KMS-11 (cell line): ENCODE data around the gene TPST1.

Experiments used
- H2AFZ ChIP-seq: fragments of 200-600 bp; sonication (generic); 2 replicates; pipeline ENCODE4 v1.6.1; 2016; ENCODE audit warnings: antibody characterized with exemption, mixed run types, low read depth
- H3K27ac ChIP-seq: fragments of 200-600 bp; sonication (generic); 2 replicates; pipeline ENCODE4 v1.6.1; 2016; ENCODE audit warnings: mild to moderate bottlenecking, mixed run types
- H3K27me3 ChIP-seq: fragments of 200-600 bp; sonication (generic); 2 replicates; pipeline ENCODE4 v1.6.1; 2017; ENCODE audit warnings: mild to moderate bottlenecking, low read depth, mixed run types, moderate library complexity; ENCODE audit not compliant: insufficient read depth
- H3K36me3 ChIP-seq: fragments of 200-600 bp; sonication (generic); 2 replicates; pipeline ENCODE4 v1.6.1; 2017; ENCODE audit warnings: mild to moderate bottlenecking, mixed run types; ENCODE audit not compliant: insufficient read depth
- H3K4me1 ChIP-seq: fragments of 200-600 bp; sonication (generic); 2 replicates; pipeline ENCODE4 v1.6.1; 2016; ENCODE audit warnings: mild to moderate bottlenecking, low read depth, mixed run types; ENCODE audit not compliant: poor library complexity, severe bottlenecking
- H3K4me2 ChIP-seq: fragments of 200-600 bp; sonication (generic); 2 replicates; pipeline ENCODE4 v1.7.0; 2016; ENCODE audit warnings: mild to moderate bottlenecking, mixed run types
- H3K4me3 ChIP-seq: fragments of 200-600 bp; sonication (generic); IDR thresholded peaks from 2 replicates; pipeline ENCODE4 v1.6.1; 2017; ENCODE audit warnings: low read depth, low read length, mixed read lengths; ENCODE audit not compliant: insufficient read depth
- H3K79me2 ChIP-seq: fragments of 200-600 bp; sonication (generic); 2 replicates; pipeline ENCODE4 v1.6.1; 2016; ENCODE audit warnings: low read depth, mixed run types; ENCODE audit not compliant: insufficient read depth
- H3K9ac ChIP-seq: fragments of 200-600 bp; sonication (generic); 2 replicates; pipeline ENCODE4 v1.6.1; 2016; ENCODE audit warnings: mild to moderate bottlenecking, mixed run types
- H4K20me1 ChIP-seq: fragments of 200-600 bp; sonication (generic); 2 replicates; pipeline ENCODE4 v1.6.1; 2016; ENCODE audit warnings: mild to moderate bottlenecking, mixed run types; ENCODE audit not compliant: insufficient read depth
- CTCF ChIP-seq: fragments of 200-600 bp; sonication (generic); conservative IDR thresholded peaks from 2 replicates; pipeline ENCODE4 v1.6.1; 2017; ENCODE audit warnings: low read depth, mild to moderate bottlenecking, antibody characterized with exemption, low read length, moderate library complexity, mixed read lengths

TPST1 gene

GRCh38 chr7:66236713-66237303 is 31.7 kb downstream of the TPST1 start:
- Histone ChIP-seq H4K20me1 (0 out of 2 replicates have a peak, but pooled peaks cover 10% of the 10 kb centered on the region), H3K4me2 (no peak overlapping the region), H3K36me3 (peaks cover 6% of the 10 kb centered on the region; the same call in 1 of the 2 replicates), H3K27ac (no peak overlapping the region; the same call in 1 of the 2 replicates), H3K4me3 (no peak overlapping the region), H3K79me2 (peaks cover 78% of the 10 kb centered on the region), H3K9ac (no peak overlapping the region), H3K4me1 (peaks cover 12% of the 10 kb centered on the region), H3K27me3 (no peaks in the 10 kb centered on the region), H2AFZ (no peak overlapping the region)
- no peak for TF ChIP-seq CTCF

- H3K27ac ChIP-seq = no peak overlapping the region
- H3K79me2 ChIP-seq = peaks cover 70% of the 10 kb centered on the region
- H3K9ac ChIP-seq = no peak overlapping the region
- H3K4me3 ChIP-seq = no peak overlapping the region
- H2AFZ ChIP-seq = no peak overlapping the region
- TF ChIP-seq CTCF = no peak
- H3K27me3 ChIP-seq = no peaks in the 10 kb centered on the region
- H3K4me2 ChIP-seq = no peak overlapping the region
- H3K36me3 ChIP-seq = peaks cover 6% of the 10 kb centered on the region; the same call in 1 of the 2 replicates
- peaks cover 12% of the 10 kb centered on the region for H3K4me1 ChIP-seq
- H4K20me1 ChIP-seq = 0 out of 2 replicates have a peak, but pooled peaks cover 10% of the 10 kb centered on the region
Observed at GRCh38 chr7:66237906-66238772, 33.0 kb downstream of the TPST1 start.

GRCh38 chr7:66238773-66239466 is 33.8 kb downstream of the TPST1 start:
- Histone ChIP-seq H3K27me3 (no peaks in the 10 kb centered on the region), H4K20me1 (0 out of 2 replicates have a peak, but pooled peaks cover 10% of the 10 kb centered on the region), H3K4me1 (peaks cover 12% of the 10 kb centered on the region), H3K79me2 (peaks cover 65% of the 10 kb centered on the region), H3K4me2 (no peak overlapping the region), H2AFZ (no peak overlapping the region), H3K36me3 (peaks cover 6% of the 10 kb centered on the region; the same call in 1 of the 2 replicates), H3K4me3 (no peak overlapping the region), H3K27ac (no peak overlapping the region), H3K9ac (no peak overlapping the region)
- TF ChIP-seq CTCF = no peak

- no peak for TF ChIP-seq CTCF
Observed at GRCh38 chr7:66239467-66239856, 34.3 kb downstream of the TPST1 start.

More at GRCh38 chr7:66239467-66239856, 34.3 kb downstream of the TPST1 start:
- no peak overlapping the region for H3K4me3 ChIP-seq
- no peak overlapping the region for H2AFZ ChIP-seq
- H3K27me3 ChIP-seq = no peaks in the 10 kb centered on the region
- no peak overlapping the region for H3K4me2 ChIP-seq
- H3K27ac ChIP-seq = no peak overlapping the region
- H3K79me2 ChIP-seq = peaks cover 62% of the 10 kb centered on the region
- H3K9ac ChIP-seq = no peak overlapping the region
- peaks cover 16% of the 10 kb centered on the region for H3K4me1 ChIP-seq
- H4K20me1 ChIP-seq = 0 out of 2 replicates have a peak, but pooled peaks cover 10% of the 10 kb centered on the region
- H3K36me3 ChIP-seq = peaks cover 6% of the 10 kb centered on the region; the same call in 1 of the 2 replicates
